Right lobe of liver (tissue), 4 donors: ENCODE results near the gene PCLO.

Experiments used
- POLR2A ChIP-seq: fragments of 450-650 bp; IDR thresholded peaks from one replicate; pipeline ENCODE4 v1.6.1; 2017; ENCODE audit warnings: antibody characterized with exemption, mild to moderate bottlenecking
- TF ChIP-seq, protein P1 (sequence below), 4 donors: fragments of 200-600 bp in 3 of 4; fragments of 450-650 bp in 1 of 4; IDR thresholded peaks; one replicate each; pipeline versions ENCODE4 v1.5.1 to v1.8.0; 2016 to 2022; ENCODE audit warnings: antibody characterized with exemption in 4 of 4, mild to moderate bottlenecking in 2 of 4
- donor health status: DM: no; HTN: no; CAD: no.
- donor health status: DM: no; HTN: no; CAD: no.
- donor health status: DM: no; HTN: yes; CAD: no.

DNA sequence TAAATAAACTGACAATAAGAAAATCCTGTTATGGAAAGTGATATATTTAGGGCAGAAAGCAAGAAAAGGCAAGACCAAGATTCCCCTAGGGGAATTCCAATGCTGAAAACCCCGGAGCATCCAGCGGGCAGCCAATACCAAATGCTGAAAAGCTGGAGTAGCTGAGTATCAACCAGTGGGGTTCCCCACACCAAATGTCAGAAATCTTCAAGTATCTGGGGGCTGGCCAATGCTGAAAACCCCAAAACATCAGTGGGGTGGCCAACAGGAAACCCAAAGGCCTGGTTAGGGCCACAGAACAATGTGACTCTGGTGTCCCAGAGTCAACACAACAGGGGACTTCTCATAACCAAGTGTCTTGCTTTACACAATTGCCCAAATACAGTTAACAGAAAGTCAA lies 447.3 kb downstream of the PCLO start:
- TF ChIP-seq, protein P1, sequence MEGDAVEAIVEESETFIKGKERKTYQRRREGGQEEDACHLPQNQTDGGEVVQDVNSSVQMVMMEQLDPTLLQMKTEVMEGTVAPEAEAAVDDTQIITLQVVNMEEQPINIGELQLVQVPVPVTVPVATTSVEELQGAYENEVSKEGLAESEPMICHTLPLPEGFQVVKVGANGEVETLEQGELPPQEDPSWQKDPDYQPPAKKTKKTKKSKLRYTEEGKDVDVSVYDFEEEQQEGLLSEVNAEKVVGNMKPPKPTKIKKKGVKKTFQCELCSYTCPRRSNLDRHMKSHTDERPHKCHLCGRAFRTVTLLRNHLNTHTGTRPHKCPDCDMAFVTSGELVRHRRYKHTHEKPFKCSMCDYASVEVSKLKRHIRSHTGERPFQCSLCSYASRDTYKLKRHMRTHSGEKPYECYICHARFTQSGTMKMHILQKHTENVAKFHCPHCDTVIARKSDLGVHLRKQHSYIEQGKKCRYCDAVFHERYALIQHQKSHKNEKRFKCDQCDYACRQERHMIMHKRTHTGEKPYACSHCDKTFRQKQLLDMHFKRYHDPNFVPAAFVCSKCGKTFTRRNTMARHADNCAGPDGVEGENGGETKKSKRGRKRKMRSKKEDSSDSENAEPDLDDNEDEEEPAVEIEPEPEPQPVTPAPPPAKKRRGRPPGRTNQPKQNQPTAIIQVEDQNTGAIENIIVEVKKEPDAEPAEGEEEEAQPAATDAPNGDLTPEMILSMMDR (IDR thresholded peaks at IDR 0.05), result no peak
- TF ChIP-seq POLR2A, result no peak
